ENCODE results near the gene RIN2.

Gene RIN2

GRCh38 chr20:19785173-19785982 is 27.3 kb downstream of the RIN2 start:
- no peak for TF ChIP-seq PATZ1 (CRISPR knock-in tag; IDR thresholded peaks at IDR 0.05; ENCODE audit: borderline replicate concordance)
- TF ChIP-seq PPARA (CRISPR knock-in tag; IDR thresholded peaks at IDR 0.05; ENCODE audit: borderline replicate concordance) = no peak
- TF ChIP-seq RARB (CRISPR knock-in tag; IDR thresholded peaks at IDR 0.05) = no peak
- no peak for TF ChIP-seq ARNTL (CRISPR knock-in tag; IDR thresholded peaks at IDR 0.05; ENCODE audit: borderline replicate concordance, low read depth)
- TF ChIP-seq ZFP3 (CRISPR knock-in tag; IDR thresholded peaks at IDR 0.05) = no peak
- TF ChIP-seq ZC3H10 (CRISPR knock-in tag; IDR thresholded peaks at IDR 0.05) = no peak
- TF ChIP-seq ZNF8 (CRISPR knock-in tag; IDR thresholded peaks at IDR 0.05) = no peak
- TF ChIP-seq POU6F1 (CRISPR knock-in tag; IDR thresholded peaks at IDR 0.05; ENCODE audit: borderline replicate concordance, low read depth) = no peak
- TF ChIP-seq ESRRG (CRISPR knock-in tag; IDR thresholded peaks at IDR 0.05) = no peak
- TF ChIP-seq ZNF70 (CRISPR knock-in tag; IDR thresholded peaks at IDR 0.05) = no peak
- TF ChIP-seq TSHZ2 (CRISPR knock-in tag; IDR thresholded peaks at IDR 0.05) = no peak
- no peak for TF ChIP-seq TOX (CRISPR knock-in tag; IDR thresholded peaks at IDR 0.05; ENCODE audit: borderline replicate concordance)
- TF ChIP-seq ZNF565 (CRISPR knock-in tag; conservative IDR thresholded peaks at IDR 0.05; ENCODE audit: low read depth) = no peak
- no peak for TF ChIP-seq CSRNP3 (CRISPR knock-in tag; IDR thresholded peaks at IDR 0.05)
- TF ChIP-seq GLIS3 (CRISPR knock-in tag; IDR thresholded peaks at IDR 0.05) = no peak
- ATAC-seq = no peak

GRCh38 chr20:19785983-19786285 is 27.9 kb downstream of the RIN2 start:
- ATAC-seq = no peak
- TF ChIP-seq CSDC2 (CRISPR knock-in tag; IDR thresholded peaks at IDR 0.05) (no peak), CSRNP3 (CRISPR knock-in tag; IDR thresholded peaks at IDR 0.05) (no peak), ZNF565 (CRISPR knock-in tag; conservative IDR thresholded peaks at IDR 0.05; ENCODE audit: low read depth) (no peak), GLIS3 (CRISPR knock-in tag; IDR thresholded peaks at IDR 0.05) (no peak), RARB (CRISPR knock-in tag; IDR thresholded peaks at IDR 0.05) (no peak), ARNTL (CRISPR knock-in tag; IDR thresholded peaks at IDR 0.05; ENCODE audit: borderline replicate concordance, low read depth) (no peak), TSHZ2 (CRISPR knock-in tag; IDR thresholded peaks at IDR 0.05) (no peak), TCF4 (CRISPR knock-in tag; IDR thresholded peaks at IDR 0.05; ENCODE audit: borderline replicate concordance) (no peak), BACH2 (CRISPR knock-in tag; IDR thresholded peaks at IDR 0.05; ENCODE audit: borderline replicate concordance) (no peak), ESRRG (CRISPR knock-in tag; IDR thresholded peaks at IDR 0.05) (no peak), OSR1 (CRISPR knock-in tag; IDR thresholded peaks at IDR 0.05) (no peak), ZFP30 (CRISPR knock-in tag; IDR thresholded peaks at IDR 0.05) (no peak), ZC3H10 (CRISPR knock-in tag; IDR thresholded peaks at IDR 0.05) (no peak), PPARA (CRISPR knock-in tag; IDR thresholded peaks at IDR 0.05; ENCODE audit: borderline replicate concordance) (no peak)

All from SK-N-SH treated with all-trans-retinoic acid at 6 μM for 48 hours (cell line).